Heart right ventricle (tissue), 16 donors: ENCODE data around the gene MYOM3. TPM values are rescaled to one million over a fixed set of nuclear protein-coding genes. Genes with fewer than 3 reads are reported as not detected.

ENCODE experiments used
- ATAC-seq, 8 donors: fragments of 200-7000 bp; cut with Tn5 transposase; one replicate each; pipeline ENCODE4 v1.9.1; 2020; ENCODE audit warnings: mild to moderate bottlenecking in 8 of 8, moderate library complexity in 8 of 8, moderate number of reproducible peaks in 1 of 8
- DNase-seq, 2 donors: peaks; one replicate each; pipeline ENCODE4 v3.0.0-alpha.2; 2020
- H3K27ac ChIP-seq, 10 donors: fragments of 200-600 bp; sonication (generic) in 2 of 10; one replicate each; pipeline versions ENCODE4 v1.5.0 to v1.8.0; 2020 to 2022; ENCODE audit warnings: mild to moderate bottlenecking in 3 of 10
- H3K27me3 ChIP-seq, 7 donors: fragments of 200-600 bp; one replicate each; pipeline ENCODE4 v1.8.0; 2021 to 2022; ENCODE audit warnings: mild to moderate bottlenecking in 2 of 7
- H3K36me3 ChIP-seq, 9 donors: fragments of 200-600 bp; sonication (generic) in 1 of 9; one replicate each; pipeline versions ENCODE4 v1.5.0 to v1.8.0; 2020 to 2022; ENCODE audit warnings: mild to moderate bottlenecking in 2 of 9
- H3K4me1 ChIP-seq, 9 donors: fragments of 200-600 bp; sonication (generic) in 1 of 9; one replicate each; pipeline versions ENCODE4 v1.5.0 to v1.8.0; 2020 to 2022; ENCODE audit warnings: mild to moderate bottlenecking in 4 of 9
- H3K4me3 ChIP-seq, 10 donors: fragments of 200-600 bp; sonication (generic) in 2 of 10; one replicate each; pipeline versions ENCODE4 v1.5.0 to v1.8.0; 2020 to 2022; ENCODE audit warnings: mild to moderate bottlenecking in 7 of 10, moderate library complexity in 2 of 10
- H3K9me3 ChIP-seq, 11 donors: fragments of 200-600 bp in 10 of 11; sonication (generic) in 2 of 11; one replicate each; pipeline versions ENCODE4 v1.5.0 to v1.8.0; 2013 to 2022; ENCODE audit warnings: mild to moderate bottlenecking in 2 of 11, control low read depth in 1 of 11, moderate library complexity in 1 of 11
- CTCF ChIP-seq, 9 donors: fragments of 200-600 bp; sonication (generic) in 2 of 9; IDR thresholded peaks; one replicate each; pipeline versions ENCODE4 v1.5.0 to v1.8.0; 2021 to 2022; ENCODE audit warnings: antibody characterized with exemption in 9 of 9, mild to moderate bottlenecking in 5 of 9, moderate library complexity in 1 of 9
- WGBS, 2 donors: extraction: QIAGEN DNeasy Blood & Tissue Kit; methylation state at CpG; one replicate each; pipeline ENCODE4 v1.1.7; 2013; ENCODE audit warnings: inconsistent platforms in 1 of 2; 5-methylcytosine and 5-hydroxymethylcytosine counted together
- intact Hi-C, 10 donors: fragments of 100-400 bp; cut with DNase I; formaldehyde crosslinking; loops; one replicate each; pipeline versions ENCODE4 v1.11.1 to v1.14.2; 2022
- polyA plus RNA-seq, 2 donors: library from polyadenylated mRNA; stranded (reverse); fragments of 200-250 nt; gene quantifications; one replicate each; pipeline ENCODE4 v1.2.3, GENCODE V29; 2013
- total RNA-seq, 10 donors: library from RNA; stranded (reverse); fragmentation: NEBNext Ultra II Directional in 3 of 10; extraction: Animal tissue kit (Norgen Biotek cat#: 25700) in 3 of 10; gene quantifications; one replicate each; pipeline versions ENCODE4 v1.2.1 to v1.2.4, GENCODE V29; 2021 to 2023
- donor health status: Arrhythmogenic right ventricular cardiomyopathy.
- donor health status: ischemic (EF 13 %, LVEDD 7.1; RV severe dilation, severe dysfunction).
- donor health status: healthy with polysubstance abuse.
- donor health status: DM: no; HTN: yes; CAD: no.
- donor health status: DM: no; HTN: no; CAD: no.
- donor health status: ischemic (EF 25% LVEDD 6.9; RV normal size, moderate dysfunction).
- donor health status: ischemic (EF 25% LVEDD 5.7; RV mildly dilated, moderate dysfunction).
- donor health status: healthy.
- donor health status: DM: yes; HTN: yes; CAD: no.
- donor health status: Ischemic cardiomyopathy.
- donor health status: ischemic (EF 35%, LVEDD 5.7; RV mildly dilated, moderate dysfunction).
- donor health status: nonischemic (EF 11% LVEDD 7.7; RV severe dilation, severe dysfunction).
- donor health status: DM: yes; HTN: yes; CAD: no.
- donor health status: PGD.
- donor health status: ischemic (EF 29% LVEDD 5.4; RV normal size, mild dysfunction).
- donor health status: nonischemic (EF 23%, LVEDD 6.1; RV moderate dilation, normal function).

Gene MYOM3
- total and polyA plus RNA-seq, 12 donors = 85.3 to 428 (median 318) TPM

DNA sequence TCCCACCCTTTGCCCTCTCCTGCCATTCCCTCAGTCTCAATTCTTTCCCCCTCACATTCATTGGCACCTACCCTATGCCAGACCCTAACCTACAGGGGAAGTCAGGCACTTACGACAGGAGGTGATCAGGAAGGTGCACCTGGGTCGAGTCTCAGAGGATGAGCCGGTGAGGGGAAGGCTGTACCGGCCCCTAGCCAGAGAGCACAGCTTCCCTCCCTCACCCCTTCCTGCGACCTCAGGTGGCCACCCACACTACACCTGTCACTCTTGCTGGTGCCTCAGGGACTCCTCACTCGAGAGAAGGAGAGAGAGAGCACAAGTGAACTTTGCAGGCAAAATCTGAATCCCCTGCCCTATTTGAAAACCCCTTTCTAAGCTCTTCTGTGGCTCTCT, 1.7 kb upstream of the MYOM3 start:
- no peak overlapping the region for H3K4me3 ChIP-seq
- intact Hi-C loops = loop anchor here in 7 of 10 donors (2.0 to 5.0 kb wide), 2 partner anchors 41 to 43 kb away; no protein-coding TSS in a partner anchor
- H3K27me3 ChIP-seq = peaks cover 0 to 24% (median 8%) of the 10 kb centered on the region in 7 donors
- H3K36me3 ChIP-seq = no peaks in the 10 kb centered on the region
- no peaks in the 10 kb centered on the region for H3K9me3 ChIP-seq
- ATAC-seq (no peak), DNase-seq (no peak)
- no peak overlapping the region for H3K27ac ChIP-seq
- TF ChIP-seq CTCF (IDR thresholded peaks at IDR 0.05) = no peak
- 73 to 77% methylated on average over 6 of the region's 6 CpGs for WGBS, 2 donors
- peaks cover under 1 to 38% (median 18%) of the 10 kb centered on the region in 9 donors for H3K4me1 ChIP-seq

GRCh38 chr1:24111262-24111995, 506 bp downstream of the MYOM3 start:
- Histone ChIP-seq H3K9me3 (no peaks in the 10 kb centered on the region), H3K4me1 (peaks cover 5 to 42% (median 23%) of the 10 kb centered on the region in 9 donors), H3K4me3 (peak overlapping the region; percentile 14 to 59 (median 52)), H3K36me3 (peaks cover 0 to 18% (median 0%) of the 10 kb centered on the region in 9 donors), H3K27ac (peak overlapping the region; percentile 87 to 97 (median 94)), H3K27me3 (peaks cover 0 to 24% (median 7%) of the 10 kb centered on the region in 7 donors)
- no peak for TF ChIP-seq CTCF (IDR thresholded peaks at IDR 0.05)
- DNase-seq = peak in 1 of 2 donors; percentile 46
- WGBS, 2 donors = 34% methylated on average over 20 of the region's 20 CpGs
- ATAC-seq = peak; percentile 7 to 40 (median 14)
- intact Hi-C loops = loop anchor here in 3 of 10 donors (2.0 to 5.0 kb wide), 2 partner anchors 39 to 41 kb away; no protein-coding TSS in a partner anchor

GRCh38 chr1:24110642-24111261, 1.2 kb downstream of the MYOM3 start:
- peak; percentile 62 to 82 (median 75) for ATAC-seq

More at GRCh38 chr1:24110642-24111261, 1.2 kb downstream of the MYOM3 start:
- TF ChIP-seq CTCF (IDR thresholded peaks at IDR 0.05) = no peak
- WGBS, 2 donors = 36 to 44% methylated on average over 14 of the region's 14 CpGs
- DNase-seq = peak; percentile 77 to 81
- H3K27me3 ChIP-seq = peaks cover 0 to 24% (median 5%) of the 10 kb centered on the region in 7 donors
- H3K27ac ChIP-seq = peak overlapping the region; percentile 87 to 97 (median 94)
- H3K4me1 ChIP-seq = peaks cover 5 to 42% (median 23%) of the 10 kb centered on the region in 9 donors
- peaks cover 0 to 24% (median 0%) of the 10 kb centered on the region in 9 donors for H3K36me3 ChIP-seq
- intact Hi-C loops = loop anchor here in 3 of 10 donors (2.0 to 5.0 kb wide), 2 partner anchors 38 to 40 kb away; no protein-coding TSS in a partner anchor
- H3K4me3 ChIP-seq = peak overlapping the region; percentile 14 to 59 (median 52)
- no peaks in the 10 kb centered on the region for H3K9me3 ChIP-seq
